ENCODE data around the gene TAS2R31.
"Not testable (repeated sequence)": the region's sequence is repeated elsewhere in the genome, so short reads cannot be mapped to it uniquely, and the experiment has no call there.

The TAS2R31 gene

DNA sequence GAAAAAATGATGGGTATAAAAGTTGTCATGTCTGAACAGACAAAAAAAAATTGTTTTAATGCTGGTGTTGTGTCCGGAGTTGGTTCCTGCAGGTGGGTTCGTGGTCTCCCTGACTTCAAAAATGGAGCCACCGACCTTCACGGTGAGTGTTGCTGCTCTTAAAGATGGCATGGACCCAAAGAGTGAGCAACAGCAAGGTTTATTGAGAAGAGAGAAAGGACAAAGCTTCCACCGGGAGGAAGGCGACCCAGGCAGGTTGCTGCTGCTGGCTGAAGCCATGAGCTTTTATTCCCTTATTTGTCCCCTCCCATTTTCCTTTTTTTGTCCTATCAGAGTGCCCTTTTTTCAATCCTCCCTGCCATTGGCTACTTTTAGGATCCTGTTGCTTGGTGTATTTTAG lies at the start of gene TAS2R31:
TAS2R31 (minus strand) TSS at position 101 of the 400 bp plus-strand sequence; CDS start at position 29, 72 bp downstream.
- DNase-seq (ENCODE audit: low read depth in 2 of 2) = no peak

- DNase-seq (ENCODE audit: low read depth in 2 of 2) = no peak
Observed at GRCh38 chr12:11078246-11078645, 47.0 kb upstream of the TAS2R31 start.

DNA sequence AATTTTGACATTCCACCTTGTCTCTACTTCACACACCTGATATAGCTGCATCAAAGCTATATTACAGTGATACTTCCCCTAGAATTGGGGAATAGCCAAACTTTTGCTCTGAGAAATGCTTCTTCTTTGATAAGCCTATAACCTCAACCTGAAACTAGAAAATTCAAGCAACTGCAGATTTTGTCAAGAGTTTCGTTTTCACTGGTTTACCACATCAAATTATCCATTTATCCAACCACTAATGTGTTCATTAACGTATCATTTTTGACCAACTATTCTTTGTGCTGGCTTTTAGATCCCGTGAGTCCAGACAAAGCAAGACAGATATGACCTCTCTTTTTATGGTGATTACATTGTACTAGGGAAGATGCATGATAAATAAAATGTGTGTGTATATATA lies 44.4 kb upstream of the TAS2R31 start:
- DNase-seq (ENCODE audit: low read depth in 2 of 2) = no peak

- no peak for DNase-seq (ENCODE audit: low read depth in 2 of 2)
Observed at GRCh38 chr12:11071414-11071813, 40.2 kb upstream of the TAS2R31 start.

- no peak for DNase-seq (ENCODE audit: low read depth in 2 of 2)
Observed at GRCh38 chr12:11070999-11071398, 39.8 kb upstream of the TAS2R31 start.

DNA sequence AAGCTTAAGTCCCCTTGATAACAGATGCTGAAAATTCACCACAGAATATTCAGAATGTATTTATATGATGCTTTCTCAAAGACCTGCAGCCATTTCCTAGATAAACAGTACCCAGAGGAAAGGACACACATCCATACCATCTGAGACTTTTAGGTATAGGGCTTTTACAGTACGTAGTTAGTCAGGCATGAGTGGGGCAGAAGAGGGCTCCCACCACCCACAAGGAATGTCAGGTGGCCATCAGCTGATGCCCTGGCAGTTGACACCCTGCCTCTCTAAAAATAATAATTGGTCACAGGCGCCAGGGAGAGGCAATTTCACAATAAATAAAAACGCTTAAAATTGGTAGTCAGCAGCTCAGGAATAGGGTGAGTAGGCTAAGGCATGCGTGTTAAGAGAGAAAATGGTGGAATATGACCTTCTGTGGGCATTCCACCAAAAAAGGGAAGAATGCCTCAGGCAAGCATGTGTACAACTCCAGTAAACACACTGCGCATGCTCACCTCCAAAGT lies 38.7 kb upstream of the TAS2R31 start:
- no peak for DNase-seq (ENCODE audit: low read depth in 2 of 2)

DNA sequence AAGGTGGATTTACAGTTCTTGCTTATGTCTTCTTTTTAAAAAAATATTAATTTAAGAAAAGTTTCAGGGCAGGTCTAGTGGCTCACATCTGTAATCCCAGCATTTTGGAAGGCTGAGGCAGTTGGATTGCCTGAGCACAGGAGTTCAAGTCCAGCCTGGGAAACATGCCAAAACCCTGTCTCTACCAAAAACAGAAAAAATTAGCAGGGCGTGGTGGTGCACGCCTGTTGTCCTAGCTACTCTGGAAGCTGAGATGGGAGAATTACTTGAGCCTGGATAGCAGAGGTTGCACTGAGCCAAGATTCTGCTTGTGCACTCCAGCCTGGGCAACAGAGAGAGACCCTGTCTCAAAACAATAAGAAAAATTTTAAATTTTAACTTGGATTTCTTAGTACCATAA lies 36.3 kb upstream of the TAS2R31 start:
- no peak for DNase-seq (ENCODE audit: low read depth in 2 of 2)

- not testable (repeated sequence) for DNase-seq (ENCODE audit: low read depth in 2 of 2)
Observed at GRCh38 chr12:11062194-11062593, 31.0 kb upstream of the TAS2R31 start, which contains the start of gene TAS2R46. TAS2R46 (minus strand) TSS chr12:11062294; CDS start chr12:11062294, 0 bp downstream.

DNA sequence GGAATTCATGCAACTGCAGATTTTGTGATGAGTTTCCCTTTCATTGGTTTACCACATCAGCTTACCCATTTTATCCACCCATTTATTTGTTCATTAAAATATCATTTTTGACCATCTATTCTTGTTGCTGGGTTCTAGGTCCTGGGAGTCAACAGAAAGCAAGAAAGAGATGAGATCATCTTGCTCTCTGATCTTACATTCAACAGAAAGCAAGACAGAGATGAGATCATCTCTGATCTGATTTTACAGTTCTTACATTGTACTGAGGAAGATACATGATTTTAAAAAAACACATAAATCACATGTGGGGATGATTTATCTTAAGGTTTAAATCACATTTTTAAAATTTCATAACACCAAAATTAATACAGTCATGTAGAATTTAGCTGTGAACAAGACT lies 28.6 kb upstream of the TAS2R31 start:
- DNase-seq (ENCODE audit: low read depth in 2 of 2) = no peak

- DNase-seq (ENCODE audit: low read depth in 2 of 2) = no peak
Observed at GRCh38 chr12:11059041-11059440, 27.8 kb upstream of the TAS2R31 start.

- DNase-seq (ENCODE audit: low read depth in 2 of 2) = no peak
Observed at GRCh38 chr12:11055306-11055705, 24.1 kb upstream of the TAS2R31 start.

GRCh38 chr12:11049806-11050531 lies 18.8 kb upstream of the TAS2R31 start:
- DNase-seq (ENCODE audit: low read depth in 2 of 2) = not testable (repeated sequence)

DNA sequence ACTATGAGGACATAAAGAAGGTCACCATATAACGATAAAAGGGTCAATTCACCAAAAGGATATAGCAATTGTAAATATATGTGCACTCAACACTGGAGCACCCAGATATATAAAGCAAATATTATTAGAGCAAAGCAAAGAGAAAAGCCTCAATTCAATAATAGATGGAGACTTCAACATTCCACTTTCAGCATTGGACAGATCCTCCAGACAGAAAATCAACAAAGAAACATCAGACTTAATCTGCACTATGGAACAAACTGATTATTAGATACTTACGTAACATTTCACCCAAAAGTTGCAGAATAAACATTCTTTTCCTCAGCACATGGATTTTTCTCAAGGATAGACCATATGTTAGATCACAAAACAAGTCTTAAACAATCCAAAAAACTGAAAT lies 10.2 kb upstream of the TAS2R31 start:
- DNase-seq (ENCODE audit: low read depth in 2 of 2) = not testable (repeated sequence)

GRCh38 chr12:11040162-11040561 lies 9.0 kb upstream of the TAS2R31 start:
- no peak for DNase-seq (ENCODE audit: low read depth in 2 of 2)

DNA sequence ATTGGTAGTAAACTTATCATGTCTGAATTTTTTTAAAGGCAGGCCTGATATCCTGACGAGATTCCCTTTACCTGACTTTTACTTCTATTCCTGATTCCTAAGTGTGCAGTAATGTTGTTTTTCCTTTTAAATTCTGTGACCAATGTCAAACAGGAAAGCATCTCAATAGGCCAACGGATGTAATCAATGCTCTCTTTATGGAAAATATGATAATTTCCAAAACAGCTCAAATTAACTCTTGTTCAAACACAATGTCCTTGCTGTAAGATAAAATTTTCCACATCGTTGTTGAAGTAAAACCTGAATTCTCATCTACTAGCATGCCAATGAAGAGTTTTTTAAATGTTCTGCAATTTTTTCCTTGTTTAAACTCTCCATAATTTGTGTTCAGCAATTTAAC lies 8.0 kb upstream of the TAS2R31 start:
- DNase-seq (ENCODE audit: low read depth in 2 of 2) = no peak

DNA sequence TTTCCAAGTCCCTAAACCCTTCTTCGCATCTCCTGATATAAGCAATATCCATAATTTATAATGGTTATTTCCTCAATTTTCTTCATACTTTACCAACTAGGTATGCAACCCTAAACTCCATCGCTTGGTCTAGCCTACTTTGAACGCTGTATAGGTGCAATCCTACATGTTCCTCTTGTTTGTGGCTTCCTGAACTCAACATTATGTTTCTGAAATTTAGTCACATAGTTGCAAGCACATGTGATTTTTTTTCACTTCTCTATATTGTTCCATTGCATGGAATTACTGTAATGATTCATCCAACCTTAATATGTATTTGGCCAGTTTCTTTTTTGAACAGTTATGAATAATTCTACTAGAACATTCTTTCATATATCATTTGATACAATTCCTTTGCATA lies 2.8 kb upstream of the TAS2R31 start:
- DNase-seq (ENCODE audit: low read depth in 2 of 2) = not testable (repeated sequence)

- no peak for DNase-seq (ENCODE audit: low read depth in 2 of 2)
Observed at GRCh38 chr12:11026118-11026517, 5.1 kb downstream of the TAS2R31 start.

DNA sequence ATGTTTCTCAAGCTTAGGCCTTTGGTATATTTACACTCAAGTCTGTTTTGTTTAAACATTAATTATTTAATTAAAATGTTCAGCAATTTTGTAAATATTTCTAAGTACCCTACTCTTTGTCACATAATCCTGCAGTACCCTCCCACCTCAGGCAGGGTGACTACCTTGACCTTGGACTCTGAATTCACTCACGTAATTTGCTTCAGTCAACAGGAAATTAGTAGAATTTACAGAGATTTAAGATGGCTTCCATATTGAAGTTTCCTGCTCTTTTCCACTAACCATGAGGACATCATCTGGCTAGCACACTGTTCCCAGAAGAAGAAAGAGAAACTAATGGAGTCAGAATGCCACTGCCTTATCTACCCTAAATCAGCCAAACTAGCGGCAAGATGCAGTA lies 7.8 kb downstream of the TAS2R31 start:
- DNase-seq (ENCODE audit: low read depth in 2 of 2) = no peak

GRCh38 chr12:11022520-11022919 lies 8.7 kb downstream of the TAS2R31 start, which contains the start of gene TAS2R19:
TAS2R19 (minus strand) TSS chr12:11022620; CDS start chr12:11022571, 49 bp downstream.
- no peak for DNase-seq (ENCODE audit: low read depth in 2 of 2)

- no peak for DNase-seq (ENCODE audit: low read depth in 2 of 2)
Observed at GRCh38 chr12:11016937-11017336, 14.3 kb downstream of the TAS2R31 start.

- DNase-seq (ENCODE audit: low read depth in 2 of 2) = no peak
Observed at GRCh38 chr12:11015775-11016430, 15.3 kb downstream of the TAS2R31 start.

DNA sequence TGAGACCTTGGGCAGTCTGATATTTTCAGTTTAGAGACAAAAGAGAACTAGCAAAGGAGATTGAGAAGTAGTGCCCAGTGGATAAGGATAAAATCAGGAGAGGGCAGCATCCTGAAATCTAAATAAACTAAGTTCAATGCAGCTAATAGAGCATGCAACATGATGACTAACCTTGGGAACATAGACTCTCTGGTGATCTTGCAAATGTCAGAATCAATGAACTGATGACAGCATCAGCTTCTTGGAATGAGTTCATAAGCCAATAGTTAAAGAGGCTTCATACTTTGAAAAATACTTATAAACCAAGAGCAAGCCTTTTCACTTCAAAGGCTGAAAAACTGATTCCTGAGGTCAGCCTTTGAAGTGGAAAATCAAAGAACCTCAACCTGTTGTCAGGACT lies 17.0 kb downstream of the TAS2R31 start:
- DNase-seq (ENCODE audit: low read depth in 2 of 2) = no peak

DNA sequence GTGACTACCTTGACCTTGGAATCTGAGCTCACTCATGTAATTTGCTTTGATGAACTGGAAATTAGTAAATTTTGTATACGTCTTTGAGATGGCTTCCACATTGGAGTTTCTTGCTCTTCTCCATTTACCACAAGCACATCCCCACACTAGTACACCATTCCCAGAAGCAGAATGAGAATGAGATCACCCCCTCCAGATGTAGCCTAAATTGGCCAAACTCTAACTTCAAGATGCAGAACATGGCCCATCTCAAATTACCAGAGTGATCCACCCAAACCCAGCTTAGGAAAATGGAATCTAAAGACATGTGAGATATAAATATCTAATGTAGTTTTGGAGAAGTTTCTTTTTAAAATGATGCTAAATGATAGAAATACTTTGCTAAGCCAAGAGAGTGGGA lies 23.6 kb downstream of the TAS2R31 start:
- DNase-seq (ENCODE audit: low read depth in 2 of 2) = no peak
